Neuronal stem cell (in vitro differentiated cells): ENCODE results near the gene CCDC137.

Source experiments
- DNase-seq: peaks from one replicate; pipeline ENCODE4 v3.0.0-alpha.2; 2013; ENCODE audit warnings: low spot score
- H2AFZ ChIP-seq: one replicate; pipeline ENCODE4 v1.6.1; 2013; ENCODE audit warnings: mild to moderate bottlenecking, low read length, inconsistent platforms
- H2AK5ac ChIP-seq: 2 replicates; pipeline ENCODE4 v1.6.1; 2013; ENCODE audit warnings: low read depth, mild to moderate bottlenecking, inconsistent platforms, low read length, moderate library complexity, mixed read lengths
- H2BK120ac ChIP-seq: 2 replicates; pipeline ENCODE4 v1.6.1; 2013; ENCODE audit warnings: low read depth, mild to moderate bottlenecking, inconsistent platforms, low read length, moderate library complexity, mixed read lengths
- H2BK12ac ChIP-seq: one replicate; pipeline ENCODE4 v1.6.1; 2013; ENCODE audit warnings: low read length, inconsistent platforms
- H2BK15ac ChIP-seq: 2 replicates; pipeline ENCODE4 v1.6.1; 2013; ENCODE audit warnings: mild to moderate bottlenecking, low read length, inconsistent platforms, mixed read lengths
- H2BK5ac ChIP-seq: one replicate; pipeline ENCODE4 v1.6.1; 2013; ENCODE audit warnings: inconsistent platforms, mild to moderate bottlenecking, low read length, moderate library complexity
- H3K14ac ChIP-seq: one replicate; pipeline ENCODE4 v1.6.1; 2013; ENCODE audit warnings: low read length, inconsistent platforms
- H3K18ac ChIP-seq: 2 replicates; pipeline ENCODE4 v1.6.1; 2013; ENCODE audit warnings: low read length, inconsistent platforms
- H3K23ac ChIP-seq: 2 replicates; pipeline ENCODE4 v1.6.1; 2013; ENCODE audit warnings: low read depth, mild to moderate bottlenecking, mixed read lengths, low read length, inconsistent platforms; ENCODE audit not compliant: poor library complexity
- H3K27ac ChIP-seq: replicated peaks from 3 replicates; pipeline ENCODE4 v1.5.1; 2013; ENCODE audit warnings: low read length, inconsistent platforms
- H3K27me3 ChIP-seq, 3 experiments: 2 replicates each; pipeline ENCODE4 v1.6.1; 2013; ENCODE audit warnings: low read length in 3 of 3, mild to moderate bottlenecking in 2 of 3, inconsistent platforms in 1 of 3, low read depth in 1 of 3, mixed read lengths in 1 of 3, moderate library complexity in 1 of 3; ENCODE audit not compliant: control insufficient read depth in 3 of 3, insufficient read depth in 3 of 3
- H3K36me3 ChIP-seq, 2 donors: replicated peaks in 1 of 2; 2 replicates each; pipeline ENCODE4 v1.6.1; 2013; ENCODE audit warnings: low read length in 2 of 2; ENCODE audit not compliant: control insufficient read depth in 2 of 2, insufficient read depth in 2 of 2
- H3K4ac ChIP-seq: 2 replicates; pipeline ENCODE4 v1.6.1; 2013; ENCODE audit warnings: inconsistent platforms, mild to moderate bottlenecking, low read length, moderate library complexity
- H3K4me1 ChIP-seq, 2 donors: 1 replicate in 1 of 2; 2 replicates in 1 of 2; pipeline ENCODE4 v1.6.1; 2013; ENCODE audit warnings: low read length in 2 of 2, low read depth in 1 of 2; ENCODE audit not compliant: control insufficient read depth in 2 of 2, insufficient read depth in 1 of 2
- H3K4me2 ChIP-seq: one replicate; pipeline ENCODE4 v1.6.1; 2013; ENCODE audit warnings: mild to moderate bottlenecking, low read length, inconsistent platforms; ENCODE audit not compliant: insufficient read depth, poor library complexity, severe bottlenecking
- H3K4me3 ChIP-seq, 2 donors: 2 replicates each; pipeline ENCODE4 v1.5.1; 2013; ENCODE audit warnings: low read length in 2 of 2, mild to moderate bottlenecking in 2 of 2, inconsistent platforms in 1 of 2, moderate library complexity in 1 of 2
- H3K79me1 ChIP-seq: one replicate; pipeline ENCODE4 v1.6.1; 2013; ENCODE audit warnings: low read depth, mild to moderate bottlenecking, inconsistent platforms, low read length, moderate library complexity
- H3K9ac ChIP-seq: one replicate; pipeline ENCODE4 v1.6.1; 2013; ENCODE audit warnings: mild to moderate bottlenecking, low read depth, low read length, inconsistent platforms; ENCODE audit not compliant: poor library complexity
- H3K9me3 ChIP-seq, 2 donors: replicated peaks in 1 of 2; 2 replicates each; pipeline versions ENCODE3 to v1.6.1; 2013; ENCODE audit warnings: low read length in 2 of 2, mild to moderate bottlenecking in 2 of 2, inconsistent platforms in 1 of 2, low read depth in 1 of 2, mixed read lengths in 1 of 2, moderate library complexity in 1 of 2; ENCODE audit not compliant: control insufficient read depth in 2 of 2, insufficient read depth in 1 of 2
- H4K8ac ChIP-seq: one replicate; pipeline ENCODE4 v1.6.1; 2013; ENCODE audit warnings: low read depth, mild to moderate bottlenecking, inconsistent platforms, low read length, moderate library complexity
- H4K91ac ChIP-seq: one replicate; pipeline ENCODE4 v1.6.1; 2013; ENCODE audit warnings: low read length, low read depth, mild to moderate bottlenecking, inconsistent platforms; ENCODE audit not compliant: poor library complexity
- WGBS, 2 donors: extraction: QIAGEN DNeasy Blood & Tissue Kit; methylation state at CpG; one replicate each; pipeline ENCODE4 v1.1.7; 2013; ENCODE audit warnings: missing lambda C conversion rate in 2 of 2, mixed read lengths in 1 of 2; ENCODE audit not compliant: insufficient read length in 2 of 2, insufficient replicate concordance in 1 of 2; ENCODE audit errors: extremely low coverage in 2 of 2; 5-methylcytosine and 5-hydroxymethylcytosine counted together

CCDC137 gene

GRCh38 chr17:81636505-81637288 lies 29.8 kb upstream of the CCDC137 start, which contains the start of the genes NPLOC4 and TSPAN10:
NPLOC4 (minus strand) TSS chr17:81637112; CDS start chr17:81636930, 182 bp downstream.
TSPAN10 (plus strand) TSS chr17:81637196; CDS start chr17:81642413, 5,217 bp downstream.
- Histone ChIP-seq H3K18ac (peak within 1 kb of the TSS; percentile 94), H4K91ac (no peak within 1 kb of the TSS), H2BK5ac (peak within 1 kb of the TSS; percentile 87), H3K27ac (peak within 1 kb of the TSS; percentile 68), H3K23ac (peak within 1 kb of the TSS; percentile 16), H3K4me2 (peak within 1 kb of the TSS; percentile 62), H3K27me3 (no peaks in the 10 kb centered on the region), H2BK120ac (no peak within 1 kb of the TSS), H4K8ac (no peak within 1 kb of the TSS), H2AK5ac (peak within 1 kb of the TSS; percentile 92), H2BK12ac (peak within 1 kb of the TSS; percentile 58), H3K9ac (peak within 1 kb of the TSS; percentile 91), H2AFZ (peak within 1 kb of the TSS; percentile 85), H3K9me3 (no peaks in the 10 kb centered on the region), H3K4ac (peak within 1 kb of the TSS; percentile 66), H2BK15ac (no peak within 1 kb of the TSS), H3K4me1 (peaks cover 6 to 8% of the 10 kb centered on the region in 2 donors), H3K36me3 (peaks cover 0 to 7% of the 10 kb centered on the region in 2 donors), H3K79me1 (peaks cover 3% of the 10 kb centered on the region), H3K4me3 (peak within 1 kb of the TSS; percentile 82 to 99), H3K14ac (peak within 1 kb of the TSS; percentile 6)
- DNase-seq = peak; percentile 85
- no CpG with 5 or more reads among the region's 77 CpGs for WGBS, 2 donors

- H2BK15ac ChIP-seq = no peak overlapping the region
- H2AK5ac ChIP-seq = no peak overlapping the region
- no peak overlapping the region for H3K9ac ChIP-seq
- H3K4me3 ChIP-seq = no peak overlapping the region
- H3K4me2 ChIP-seq = no peak overlapping the region
- H3K79me1 ChIP-seq = peaks cover 3% of the 10 kb centered on the region
- no peak overlapping the region for H2AFZ ChIP-seq
- no peak overlapping the region for H4K8ac ChIP-seq
- peaks cover 6 to 8% of the 10 kb centered on the region in 2 donors for H3K4me1 ChIP-seq
- H4K91ac ChIP-seq = no peak overlapping the region
- H3K23ac ChIP-seq = no peak overlapping the region
- H2BK5ac ChIP-seq = no peak overlapping the region
- H3K27ac ChIP-seq = no peak overlapping the region
- no peaks in the 10 kb centered on the region for H3K36me3 ChIP-seq
- H3K27me3 ChIP-seq = no peaks in the 10 kb centered on the region
- H2BK12ac ChIP-seq = no peak overlapping the region
- H3K9me3 ChIP-seq = no peaks in the 10 kb centered on the region
- no peak for DNase-seq
- no peak overlapping the region for H3K4ac ChIP-seq
- H3K18ac ChIP-seq = no peak overlapping the region
- H2BK120ac ChIP-seq = no peak overlapping the region
- no peak overlapping the region for H3K14ac ChIP-seq
- no CpG with 5 or more reads among the region's 4 CpGs for WGBS, 2 donors
Observed at GRCh38 chr17:81638683-81639082, 27.9 kb upstream of the CCDC137 start.

- H3K4ac ChIP-seq = no peak overlapping the region
- H3K4me1 ChIP-seq = peaks cover 6 to 8% of the 10 kb centered on the region in 2 donors
- H2BK12ac ChIP-seq = no peak overlapping the region
- no CpG with 5 or more reads among the region's 9 CpGs for WGBS, 2 donors
- H3K27me3 ChIP-seq = no peaks in the 10 kb centered on the region
- no peaks in the 10 kb centered on the region for H3K36me3 ChIP-seq
- H3K18ac ChIP-seq = no peak overlapping the region
- H3K27ac ChIP-seq = no peak overlapping the region
- H2AK5ac ChIP-seq = no peak overlapping the region
- no peaks in the 10 kb centered on the region for H3K9me3 ChIP-seq
- H2AFZ ChIP-seq = no peak overlapping the region
- H3K79me1 ChIP-seq = peaks cover 3% of the 10 kb centered on the region
- no peak overlapping the region for H2BK5ac ChIP-seq
- H2BK15ac ChIP-seq = no peak overlapping the region
- H2BK120ac ChIP-seq = no peak overlapping the region
- no peak overlapping the region for H3K4me3 ChIP-seq
- no peak overlapping the region for H3K23ac ChIP-seq
- no peak overlapping the region for H3K14ac ChIP-seq
- no peak for DNase-seq
- no peak overlapping the region for H4K8ac ChIP-seq
- H3K4me2 ChIP-seq = no peak overlapping the region
- no peak overlapping the region for H3K9ac ChIP-seq
- H4K91ac ChIP-seq = no peak overlapping the region
Observed at GRCh38 chr17:81640011-81640410, 26.5 kb upstream of the CCDC137 start.

DNA sequence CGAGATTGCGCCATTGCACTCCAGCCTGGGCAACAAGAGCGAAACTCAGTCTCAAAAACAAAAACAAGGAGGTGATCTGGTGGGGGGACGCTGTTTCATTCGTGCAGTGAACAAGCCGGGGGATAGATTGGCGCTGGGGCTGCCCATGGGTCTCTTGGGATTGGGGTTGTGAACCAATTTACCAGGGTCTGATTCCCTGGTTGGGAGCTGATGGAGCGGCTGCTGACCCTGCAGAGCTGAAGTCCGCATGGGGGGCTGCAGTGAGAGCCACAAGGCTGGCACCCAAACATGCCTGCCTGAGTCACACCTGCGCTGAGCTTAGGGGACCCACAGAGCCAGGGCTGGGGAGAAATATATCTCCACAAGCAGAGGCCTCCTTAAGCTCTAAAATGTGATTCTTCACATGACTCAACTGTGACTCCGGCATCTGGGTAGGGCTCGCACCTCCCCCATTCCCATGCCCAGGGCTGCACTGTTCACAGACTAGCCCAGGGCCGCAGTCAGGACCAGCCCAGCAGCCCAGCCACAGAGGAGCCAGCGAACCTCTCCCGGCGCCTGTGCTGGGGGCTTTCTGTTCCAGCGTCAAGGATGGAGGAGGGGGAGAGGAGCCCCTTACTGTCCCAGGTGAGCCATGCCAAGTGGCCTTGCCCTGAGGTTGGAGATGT lies 24.6 kb upstream of the CCDC137 start:
- Histone ChIP-seq H2AFZ (no peak overlapping the region), H3K4me2 (no peak overlapping the region), H2AK5ac (peak overlapping the region; percentile 56), H2BK5ac (no peak overlapping the region), H3K79me1 (no peaks in the 10 kb centered on the region), H2BK15ac (no peak overlapping the region), H4K8ac (no peak overlapping the region), H3K4me1 (no peaks in the 10 kb centered on the region), H3K9me3 (peaks cover 0 to 2% of the 10 kb centered on the region in 2 donors), H4K91ac (no peak overlapping the region), H3K18ac (no peak overlapping the region), H3K23ac (no peak overlapping the region), H3K27me3 (peaks cover 0 to 3% (median 2%) of the 10 kb centered on the region in 3 experiments), H2BK120ac (no peak overlapping the region), H3K14ac (no peak overlapping the region), H2BK12ac (no peak overlapping the region), H3K36me3 (peaks cover 0 to 3% of the 10 kb centered on the region in 2 donors), H3K4ac (no peak overlapping the region), H3K4me3 (no peak overlapping the region), H3K9ac (no peak overlapping the region), H3K27ac (no peak overlapping the region)
- no CpG with 5 or more reads among the region's 17 CpGs for WGBS, 2 donors
- DNase-seq = no peak
